OCI-LY3 (cell line): Measurements from ENCODE around the gene MARCHF4.

Experiments
- CTCF ChIP-seq: fragments of 200-600, 300-600 bp; sonication (generic); IDR thresholded peaks from 2 replicates; pipeline ENCODE4 v1.5.1; 2014; ENCODE audit warnings: antibody characterized with exemption, low read length, low read depth
- EZH2phosphoT487 ChIP-seq: fragments of 200-600 bp; shearing (Covaris generic); IDR thresholded peaks from 2 replicates; pipeline ENCODE4 v1.6.1; 2018; ENCODE audit warnings: antibody characterized with exemption, mixed run types, low read depth

GRCh38 chr2:216416571-216417307 lies 44.5 kb upstream of the MARCHF4 start:
- TF ChIP-seq CTCF (no peak), EZH2phosphoT487 (no peak)
